HG03457 (cell line): ENCODE measurements around the gene ALDH2.
"Not testable (repeated sequence)": the region's sequence is repeated elsewhere in the genome, so short reads cannot be mapped to it uniquely, and the experiment has no call there.

Source experiments
- ATAC-seq: cut with Tn5 transposase; IDR thresholded peaks from one replicate; pipeline ENCODE4 v1.9.1; 2021; ENCODE audit warnings: moderate number of reproducible peaks; ENCODE audit not compliant: unreplicated experiment

ALDH2 gene

GRCh38 chr12:111766608-111767361, at the start of gene ALDH2:
Gene ALDH2, plus strand, starts transcription at chr12:111766933. Its CDS starts 50 bp downstream, at chr12:111766983.
- ATAC-seq: no peak

- ATAC-seq: not testable (repeated sequence)
Measured at GRCh38 chr12:111719316-111719715, 47.4 kb upstream of the ALDH2 start.

- no peak for ATAC-seq
Measured at GRCh38 chr12:111720457-111720856, 46.3 kb upstream of the ALDH2 start.

GRCh38 chr12:111723646-111724360, 42.9 kb upstream of the ALDH2 start:
- not testable (repeated sequence) for ATAC-seq

GRCh38 chr12:111728795-111729194, 37.9 kb upstream of the ALDH2 start:
- no peak for ATAC-seq

GRCh38 chr12:111730420-111730819, 36.3 kb upstream of the ALDH2 start:
- ATAC-seq: no peak

GRCh38 chr12:111732786-111733185, 33.9 kb upstream of the ALDH2 start:
- ATAC-seq: no peak

- no peak for ATAC-seq
Measured at GRCh38 chr12:111733340-111733915, 33.3 kb upstream of the ALDH2 start.

- not testable (repeated sequence) for ATAC-seq
Measured at GRCh38 chr12:111739524-111739923, 27.2 kb upstream of the ALDH2 start.

GRCh38 chr12:111741235-111741812, 25.4 kb upstream of the ALDH2 start:
- ATAC-seq: no peak

GRCh38 chr12:111745211-111745610, 21.5 kb upstream of the ALDH2 start:
- no peak for ATAC-seq

GRCh38 chr12:111747333-111747732, 19.4 kb upstream of the ALDH2 start:
- no peak for ATAC-seq

GRCh38 chr12:111748151-111748672, 18.5 kb upstream of the ALDH2 start:
- no peak for ATAC-seq

GRCh38 chr12:111748867-111749266, 17.9 kb upstream of the ALDH2 start:
- ATAC-seq: no peak

- no peak for ATAC-seq
Measured at GRCh38 chr12:111749391-111749790, 17.3 kb upstream of the ALDH2 start.

GRCh38 chr12:111753144-111753881, 13.4 kb upstream of the ALDH2 start:
- ATAC-seq: no peak

GRCh38 chr12:111754671-111755070, 12.1 kb upstream of the ALDH2 start:
- no peak for ATAC-seq

- no peak for ATAC-seq
Measured at GRCh38 chr12:111756196-111756595, 10.5 kb upstream of the ALDH2 start.

GRCh38 chr12:111756681-111757080, 10.1 kb upstream of the ALDH2 start:
- ATAC-seq: no peak

GRCh38 chr12:111757361-111758119, 9.2 kb upstream of the ALDH2 start:
- no peak for ATAC-seq
